HL-60/S4 treated with phorbol 12-myristate 13-acetate at 8.2 ng/mL for 4 days and 3 days (cell line): ENCODE measurements around the gene ALAS1.

Source experiments
- in situ Hi-C: fragments of 300-500 bp; cut with MboI; formaldehyde crosslinking; loops from 2 replicates; pipeline ENCODE4 v1.15.0; 2022; ENCODE audit warnings: low sequenced_read_pairs

Gene ALAS1

DNA sequence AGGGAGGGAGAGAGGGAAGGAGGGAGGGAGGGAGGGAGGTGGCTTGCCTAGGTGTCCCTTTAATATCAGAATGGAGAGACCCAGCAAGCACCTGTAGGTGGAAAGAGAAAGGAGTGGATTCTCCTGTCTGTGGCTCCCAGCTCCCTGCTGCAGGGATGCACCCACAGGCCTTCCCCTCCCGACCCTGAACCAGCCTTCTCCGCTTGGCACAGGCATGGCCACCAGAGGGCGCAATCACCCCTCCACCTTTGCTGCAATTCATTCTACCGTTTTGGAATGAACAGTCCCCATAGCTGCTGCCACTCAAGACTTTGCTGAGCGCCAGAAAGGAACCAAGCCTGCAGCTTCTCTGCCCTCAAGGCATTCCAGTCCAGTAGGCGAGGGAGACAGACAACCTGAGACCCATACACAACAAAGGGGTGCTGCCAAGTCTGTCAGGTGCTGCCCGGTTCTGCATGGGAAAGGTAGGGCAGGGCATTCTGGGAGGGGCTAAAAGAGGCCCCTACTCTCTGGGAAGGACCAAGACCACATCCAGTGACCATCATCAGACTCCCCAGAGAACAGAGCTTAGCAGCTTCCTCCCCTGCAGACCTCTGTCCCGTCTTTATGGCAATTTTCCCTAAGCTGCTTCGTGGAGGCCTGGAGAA is 22.5 kb downstream of the ALAS1 start:
- in situ Hi-C loops = no loop called here

DNA sequence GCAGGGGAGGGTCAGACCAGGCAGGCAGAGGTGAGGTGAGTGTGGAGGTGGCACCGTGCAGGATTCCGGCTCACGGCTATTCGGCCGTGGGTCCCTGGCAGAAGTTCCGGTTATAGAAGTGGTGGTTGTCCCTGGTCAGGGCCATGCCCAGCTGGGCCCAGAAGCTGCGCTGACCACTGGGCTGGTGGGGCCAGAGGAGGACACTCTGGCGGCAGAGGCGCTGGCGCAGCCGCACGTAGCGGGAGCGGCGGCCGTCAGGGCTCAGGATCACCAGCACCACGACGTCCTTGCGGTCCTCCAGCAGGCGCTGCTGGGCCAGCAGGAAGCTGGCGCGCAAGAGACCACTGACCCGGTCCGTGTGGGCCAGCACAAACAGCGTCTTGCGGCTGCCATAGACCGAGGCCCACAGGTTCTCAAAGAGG is 23.2 kb downstream of the ALAS1 start:
- in situ Hi-C loops = no loop called here

DNA sequence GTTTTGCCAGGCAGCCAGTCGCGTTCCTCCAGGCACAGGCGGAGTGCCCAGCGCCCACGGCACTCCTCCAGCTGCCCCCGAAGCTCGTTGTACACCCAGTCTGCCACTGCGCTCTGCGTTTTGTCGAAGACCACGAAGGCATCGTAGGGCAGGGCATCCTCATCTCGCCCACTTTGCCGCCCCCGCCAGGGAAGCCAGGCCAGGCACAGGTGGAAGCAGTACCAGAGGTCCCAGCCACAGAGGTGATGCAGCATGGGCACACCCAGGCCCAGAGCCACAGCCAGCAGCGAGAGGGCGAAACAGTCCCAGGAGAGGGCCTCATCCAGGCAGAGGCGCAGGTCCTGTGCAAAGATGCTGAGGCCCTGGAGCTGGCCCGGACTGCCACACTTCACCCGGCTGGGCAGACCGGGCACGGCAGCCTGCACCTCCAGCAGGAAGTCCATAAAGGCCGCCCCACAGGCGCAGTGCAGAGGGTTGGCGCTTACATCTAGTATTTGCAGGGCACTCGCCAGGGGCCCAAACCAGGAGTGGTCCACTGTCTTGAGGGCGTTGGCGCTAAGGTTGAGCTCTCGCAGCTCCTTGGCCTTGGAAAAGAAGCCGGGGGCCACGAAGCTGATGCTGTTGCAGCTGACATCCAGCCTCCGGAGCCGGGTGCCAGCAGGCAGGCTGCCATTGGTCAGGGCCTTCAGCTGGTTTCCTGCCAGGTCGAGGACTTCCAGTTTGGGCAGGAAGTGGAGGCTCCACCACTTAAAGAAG is 23.8 kb downstream of the ALAS1 start:
- in situ Hi-C loops = no loop called here

DNA sequence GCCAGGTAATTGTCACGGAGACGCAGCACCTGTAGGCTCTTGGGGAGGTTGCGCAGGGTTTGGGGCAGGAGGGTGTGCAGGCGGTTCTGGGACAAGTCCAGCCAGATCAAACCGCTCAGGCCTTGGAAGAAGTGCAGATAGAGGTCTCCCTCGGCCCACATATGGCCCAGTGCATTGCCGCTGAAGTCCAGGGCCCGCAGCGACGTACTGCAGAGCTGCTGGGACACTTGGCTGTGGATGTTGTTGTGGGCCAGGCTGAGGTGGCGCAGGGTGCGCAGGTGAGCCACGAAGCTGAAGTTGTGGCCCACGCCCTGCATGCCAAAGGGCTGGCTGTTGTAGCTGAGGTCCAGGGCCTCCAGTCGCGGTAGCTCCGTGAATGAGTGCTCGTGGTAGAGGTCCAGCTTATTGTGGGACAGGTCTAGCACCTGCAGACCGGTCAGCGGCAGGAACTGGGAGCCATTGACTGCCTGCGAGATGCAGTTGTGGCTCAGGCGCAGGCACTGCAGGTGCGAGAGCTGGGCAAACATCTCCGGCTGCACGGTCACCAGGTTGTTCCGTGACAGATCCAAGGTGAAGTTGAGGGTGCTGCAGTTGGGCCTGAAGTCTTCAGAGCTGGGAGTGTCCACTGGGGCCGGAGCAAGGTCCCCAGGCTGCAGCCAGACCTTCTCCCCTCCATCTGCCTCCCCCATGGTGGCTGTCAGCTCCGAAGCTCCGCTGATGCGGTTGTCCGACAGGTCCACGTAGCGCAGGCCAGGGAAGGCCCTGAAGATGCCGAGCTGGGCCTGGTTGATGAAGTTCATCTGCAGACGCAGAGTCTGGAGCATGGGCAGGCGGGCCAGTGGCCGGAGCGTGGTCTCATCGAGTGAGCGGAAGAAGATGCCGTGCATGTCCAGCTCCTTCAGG is 24.6 kb downstream of the ALAS1 start:
- in situ Hi-C loops = no loop called here

DNA sequence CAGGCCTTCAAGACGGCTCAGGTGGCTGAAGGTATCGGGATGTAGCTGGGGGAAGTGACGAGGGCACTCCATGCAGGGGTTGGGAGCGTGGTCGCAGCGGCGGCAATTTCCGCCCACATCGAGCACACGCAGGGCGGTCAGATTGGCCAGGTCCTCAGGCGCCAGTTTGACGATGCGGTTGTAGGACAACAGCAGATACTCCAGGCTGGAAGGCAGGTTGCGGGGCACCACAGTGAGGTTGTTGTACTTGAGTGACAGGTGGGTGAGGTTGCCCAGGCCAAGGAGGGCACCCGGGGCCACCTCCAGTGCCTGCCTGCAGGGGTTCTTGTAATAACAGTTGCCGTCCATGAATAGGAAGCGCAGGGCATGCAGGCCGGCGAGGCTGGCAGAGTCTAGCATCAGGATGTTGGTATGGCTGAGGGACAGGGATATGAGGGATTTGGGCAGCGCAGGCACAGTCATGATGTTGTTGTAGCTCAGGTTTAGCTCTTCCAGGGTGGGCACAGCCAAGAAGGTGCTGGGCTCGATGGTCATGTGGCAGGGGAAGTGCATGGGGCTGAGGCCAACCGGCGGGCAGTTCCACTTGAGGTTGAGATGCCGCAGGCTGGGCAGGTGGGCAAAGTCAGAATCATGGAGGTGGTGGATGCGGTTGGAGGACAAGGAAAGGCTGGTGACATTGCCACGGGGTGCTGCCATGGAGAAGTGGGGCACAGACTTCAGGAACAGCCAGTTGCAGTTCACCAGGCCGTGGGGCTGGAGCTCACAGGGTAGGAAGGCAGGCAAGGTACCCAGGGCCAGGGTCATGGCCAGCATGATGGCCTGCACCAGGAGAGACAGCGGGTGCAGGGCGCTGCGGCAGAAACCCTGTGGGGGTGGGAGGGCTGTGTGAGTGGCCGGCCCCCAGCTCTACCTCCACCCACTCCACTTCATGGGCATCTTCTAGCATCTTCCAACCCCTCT is 25.8 kb downstream of the ALAS1 start:
- in situ Hi-C loops = no loop called here

DNA sequence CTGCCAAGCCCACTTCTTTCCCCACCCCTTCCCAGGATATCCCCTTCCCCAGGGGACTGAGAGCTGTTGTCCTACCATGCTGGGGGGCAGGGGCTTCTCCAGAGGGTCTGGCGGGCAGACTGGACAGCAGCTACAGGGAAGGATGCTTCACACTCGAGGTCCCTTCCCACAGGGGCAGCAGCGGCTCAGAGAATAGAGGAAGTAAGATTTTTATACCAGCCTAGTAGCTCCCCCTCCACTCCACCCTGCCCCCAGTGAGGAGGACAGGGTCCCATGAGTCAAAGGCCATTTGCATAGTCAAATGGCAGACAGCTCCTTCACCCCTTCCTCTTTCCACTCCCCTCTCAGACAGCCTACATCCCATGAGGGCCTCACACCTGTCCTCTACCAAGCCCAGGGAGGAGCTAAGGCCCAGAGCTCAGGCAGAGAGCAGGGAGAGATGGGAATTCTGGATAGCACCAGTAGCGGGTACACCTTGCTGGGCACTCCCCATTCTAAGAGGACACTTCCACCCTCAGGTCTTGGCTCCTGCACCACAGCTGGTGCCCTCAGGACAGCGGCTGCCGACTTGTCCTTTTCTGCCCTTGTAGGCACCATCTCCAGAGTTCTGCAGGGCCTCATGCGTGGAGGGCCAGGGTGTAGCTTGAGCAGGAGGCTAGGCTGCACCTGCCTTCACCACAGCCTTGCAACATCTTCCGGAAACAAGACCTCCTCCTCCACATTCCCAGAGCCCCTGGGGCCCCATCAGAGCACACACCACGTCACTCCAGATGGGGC is 27.7 kb downstream of the ALAS1 start, which contains the start of gene TLR9:
TLR9 (minus strand) TSS at position 194 of the 777 bp plus-strand sequence; CDS start at position 78, 116 bp downstream.
- in situ Hi-C loops = no loop called here

DNA sequence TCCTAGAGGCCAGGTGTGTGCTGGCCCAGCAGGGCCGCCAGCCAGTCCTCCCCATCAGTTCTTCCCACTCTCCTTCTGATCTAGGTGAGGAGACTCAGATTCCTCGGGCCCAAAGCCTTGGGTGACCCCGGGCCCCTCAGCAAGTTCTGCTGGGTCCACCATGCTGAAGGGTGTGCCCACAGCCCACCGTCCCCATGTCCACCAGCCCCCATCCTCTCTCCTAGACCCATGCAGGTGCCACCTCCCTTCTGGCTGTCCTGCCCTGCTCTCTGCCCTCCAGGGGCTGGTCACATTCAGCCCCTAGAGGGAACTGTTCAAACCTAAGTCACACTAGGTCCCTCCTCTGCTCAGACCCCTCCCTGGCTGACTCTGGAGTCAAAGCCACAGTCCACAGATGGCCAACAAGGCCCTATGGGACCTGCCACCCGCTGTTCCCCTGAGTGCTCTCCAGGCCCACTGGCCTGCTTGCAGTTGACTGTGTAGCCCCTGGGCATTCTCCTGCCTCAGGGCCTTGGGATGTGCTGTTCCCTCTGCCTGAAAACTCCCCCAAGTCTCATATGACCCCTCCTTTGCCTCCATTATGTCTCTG is 28.4 kb downstream of the ALAS1 start:
- in situ Hi-C loops = no loop called here

DNA sequence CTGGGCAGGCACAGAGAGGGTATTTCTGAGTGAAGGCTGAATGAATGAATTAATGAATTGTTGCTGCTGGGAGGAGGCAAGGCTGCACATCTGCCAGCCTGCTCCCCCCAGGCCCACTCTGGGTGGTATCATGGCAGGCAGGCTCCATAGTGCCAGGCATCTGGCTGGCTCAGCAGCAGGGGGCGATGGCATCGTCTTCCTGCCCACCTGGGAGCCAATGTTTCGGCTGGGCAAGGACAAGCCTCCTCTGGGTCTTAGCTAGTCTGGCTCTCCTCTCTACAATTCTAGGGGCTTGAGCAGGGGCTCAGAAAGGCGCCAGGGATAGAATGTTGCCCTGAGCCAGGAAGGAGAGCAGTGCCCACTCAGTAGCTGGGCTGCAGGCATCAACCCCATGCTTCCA is 29.2 kb downstream of the ALAS1 start:
- in situ Hi-C loops = no loop called here

DNA sequence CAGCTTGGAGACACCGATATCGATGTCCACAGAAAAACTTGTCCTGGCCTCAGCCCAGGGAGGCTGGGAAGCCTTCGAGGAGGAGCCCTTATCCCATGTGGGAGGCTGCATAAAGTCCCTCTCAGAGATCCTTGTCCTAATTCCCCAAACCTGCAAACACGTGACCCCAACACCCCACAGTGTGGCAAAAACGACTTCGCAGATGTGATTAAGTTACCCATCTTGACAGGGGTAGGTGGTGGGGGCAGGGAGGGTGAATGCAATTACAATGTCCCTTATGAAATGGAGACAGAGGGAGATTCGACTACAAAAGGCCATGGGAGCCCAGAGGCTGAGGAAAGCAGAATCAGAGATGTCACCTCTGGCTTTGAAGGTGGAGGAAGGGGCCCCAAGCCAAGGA is 29.8 kb downstream of the ALAS1 start:
- in situ Hi-C loops = no loop called here

DNA sequence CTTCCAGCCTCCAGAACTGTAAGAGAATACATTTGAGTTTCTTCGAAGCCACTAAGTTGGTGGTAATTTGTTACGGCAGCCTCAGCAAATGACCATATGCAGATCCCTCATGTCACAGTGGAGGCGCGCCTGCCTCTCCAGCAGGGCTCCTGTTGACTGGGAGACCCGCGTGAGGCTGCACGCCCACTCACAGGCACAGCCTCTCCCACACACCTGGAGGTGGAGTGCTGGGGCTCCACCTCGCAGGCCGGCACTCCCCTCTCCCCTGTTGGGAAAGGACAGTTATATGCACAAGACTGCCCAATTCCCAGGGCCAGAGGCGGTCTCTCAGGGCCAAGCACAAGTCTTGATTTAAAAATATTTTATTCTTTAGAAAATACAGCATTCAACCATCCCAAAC is 30.3 kb downstream of the ALAS1 start:
- in situ Hi-C loops = no loop called here

DNA sequence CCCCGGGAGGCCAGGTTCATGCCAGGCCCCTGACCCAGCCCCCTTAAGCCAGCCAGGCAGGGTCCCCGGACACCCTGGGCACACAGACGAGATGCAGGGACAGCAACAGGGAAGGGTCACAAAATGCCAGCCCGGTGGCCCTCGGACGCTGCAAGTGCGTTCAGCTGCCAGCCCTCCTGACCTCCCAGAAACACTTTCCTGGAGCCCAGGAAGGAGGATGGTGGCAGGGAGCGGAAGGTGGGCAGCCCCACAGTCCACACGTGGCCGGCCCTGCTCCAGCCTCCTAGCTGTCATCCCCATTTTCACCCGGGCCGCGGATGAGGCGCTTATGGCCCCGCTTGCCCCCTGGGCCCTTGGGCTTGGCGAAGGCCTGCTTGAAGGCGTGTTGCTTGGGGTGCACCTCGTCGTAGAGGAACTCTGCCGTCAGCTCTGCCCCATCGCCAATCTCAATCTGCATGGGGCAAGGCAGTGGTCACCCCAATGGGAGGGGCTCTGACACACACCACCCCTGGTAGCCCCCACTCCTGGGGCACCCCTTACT is 30.9 kb downstream of the ALAS1 start:
- in situ Hi-C loops = no loop called here

DNA sequence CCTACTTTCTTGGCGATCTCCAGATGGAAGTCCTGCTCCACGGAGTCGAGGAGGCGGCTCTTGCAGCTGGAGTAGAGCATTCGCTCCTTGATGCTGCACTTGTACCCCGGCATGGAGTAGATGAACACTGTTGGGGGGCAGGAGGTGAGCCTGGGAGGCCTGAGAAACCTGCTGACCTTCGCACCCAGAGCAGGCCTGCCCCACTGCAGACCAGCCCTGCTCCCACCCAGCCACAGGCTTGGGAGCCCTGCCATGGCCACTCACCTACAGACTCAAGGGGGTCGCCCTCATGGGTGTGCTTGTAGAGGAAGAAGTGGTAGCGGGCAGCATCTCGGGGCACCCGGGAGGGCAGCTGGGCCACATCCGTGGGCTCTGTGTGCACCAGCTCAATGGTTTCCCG is 31.7 kb downstream of the ALAS1 start:
- in situ Hi-C loops = loop anchor here (10.0 kb wide), 1 partner anchor 115 kb away; no protein-coding TSS in a partner anchor

DNA sequence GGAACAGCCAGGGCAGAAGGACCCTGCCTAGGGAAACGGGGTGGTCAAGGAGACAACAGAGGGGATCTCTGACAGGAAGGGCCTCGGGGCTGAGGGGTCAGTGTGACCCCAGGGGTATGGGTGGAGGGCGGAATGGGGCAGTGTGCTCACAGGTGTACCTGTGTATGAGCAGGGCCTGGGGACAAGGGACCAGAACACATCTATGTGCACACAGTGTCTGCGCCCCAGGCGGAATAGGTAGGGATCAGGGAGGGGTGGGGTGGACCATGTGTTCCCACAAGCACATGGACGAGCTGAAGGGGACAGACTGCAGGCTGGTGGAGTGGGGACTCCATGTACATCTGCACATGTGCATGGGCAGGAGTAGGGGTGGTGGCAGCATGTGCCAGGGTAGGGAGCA is 32.5 kb downstream of the ALAS1 start:
- in situ Hi-C loops = loop anchor here (10.0 kb wide), 1 partner anchor 114 kb away; no protein-coding TSS in a partner anchor

DNA sequence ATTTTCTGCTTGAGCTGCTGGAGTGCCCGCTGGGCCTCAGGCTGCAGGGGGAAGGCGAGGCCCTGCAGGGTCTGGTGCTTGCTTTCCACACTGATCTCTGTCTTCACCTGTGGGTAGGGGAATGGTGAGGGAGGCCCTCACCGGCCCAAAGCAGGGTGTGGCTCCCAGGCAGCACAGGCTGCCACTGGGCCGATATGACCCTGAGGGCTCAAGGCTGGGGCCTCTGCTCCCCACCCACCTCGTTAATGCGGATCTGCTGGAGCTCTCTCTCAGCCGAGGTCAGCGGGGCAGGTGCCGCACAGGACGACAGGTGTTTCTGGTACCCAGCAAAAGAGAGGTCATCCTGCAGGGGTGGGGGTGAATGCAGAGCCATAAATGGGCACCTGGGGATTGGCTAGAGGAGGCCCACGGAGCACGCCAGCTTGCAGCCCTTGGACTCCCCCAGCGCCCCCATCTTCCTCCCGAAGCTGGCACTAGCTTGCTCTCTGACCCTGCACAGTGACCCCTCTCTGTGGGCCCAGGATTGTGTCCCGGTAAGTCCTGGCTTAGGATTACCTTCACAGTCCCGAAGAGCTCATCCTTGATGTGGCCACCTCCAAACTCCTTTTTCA is 33.0 kb downstream of the ALAS1 start:
- in situ Hi-C loops = loop anchor here (10.0 kb wide), 1 partner anchor 114 kb away; no protein-coding TSS in a partner anchor

DNA sequence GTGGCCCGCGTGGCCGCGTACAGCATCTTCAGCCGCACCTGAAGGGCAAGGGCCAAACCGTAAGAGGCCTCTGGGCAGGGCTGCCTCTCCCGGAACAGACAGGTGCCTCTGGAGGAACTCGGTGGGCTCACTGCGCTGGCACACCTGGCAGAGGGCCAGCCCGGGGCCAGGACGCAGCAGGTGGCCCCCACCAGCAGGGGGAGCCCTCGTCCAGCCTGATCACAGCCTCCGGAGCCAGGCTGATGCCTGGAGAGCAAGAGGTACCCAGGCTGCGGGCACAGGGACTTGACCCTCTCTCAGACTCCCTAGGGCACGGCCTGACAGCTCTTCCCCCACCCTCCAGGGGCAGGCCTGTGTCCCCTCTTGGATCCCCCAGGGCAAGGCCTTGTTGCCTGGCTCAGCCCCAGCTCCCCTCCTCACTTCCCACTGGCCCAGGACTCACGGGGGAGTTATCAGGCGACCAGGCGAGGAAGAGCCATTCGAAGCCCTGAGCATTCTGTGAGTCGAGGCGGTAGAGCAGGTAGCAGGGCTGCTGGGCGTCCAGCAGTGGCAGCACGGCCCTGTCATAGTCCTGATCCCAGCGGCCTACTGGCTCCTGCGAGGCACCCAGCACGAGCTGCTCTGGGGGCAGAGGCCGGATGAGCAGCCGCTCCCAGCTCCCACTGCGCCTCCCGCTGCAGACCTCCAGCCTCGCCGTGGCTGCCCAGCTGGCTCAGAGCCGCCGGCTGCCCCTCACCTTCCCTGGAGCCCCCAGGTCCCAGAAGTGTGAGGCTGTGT is 33.7 kb downstream of the ALAS1 start:
- in situ Hi-C loops = loop anchor here (10.0 kb wide), 1 partner anchor 113 kb away; no protein-coding TSS in a partner anchor

DNA sequence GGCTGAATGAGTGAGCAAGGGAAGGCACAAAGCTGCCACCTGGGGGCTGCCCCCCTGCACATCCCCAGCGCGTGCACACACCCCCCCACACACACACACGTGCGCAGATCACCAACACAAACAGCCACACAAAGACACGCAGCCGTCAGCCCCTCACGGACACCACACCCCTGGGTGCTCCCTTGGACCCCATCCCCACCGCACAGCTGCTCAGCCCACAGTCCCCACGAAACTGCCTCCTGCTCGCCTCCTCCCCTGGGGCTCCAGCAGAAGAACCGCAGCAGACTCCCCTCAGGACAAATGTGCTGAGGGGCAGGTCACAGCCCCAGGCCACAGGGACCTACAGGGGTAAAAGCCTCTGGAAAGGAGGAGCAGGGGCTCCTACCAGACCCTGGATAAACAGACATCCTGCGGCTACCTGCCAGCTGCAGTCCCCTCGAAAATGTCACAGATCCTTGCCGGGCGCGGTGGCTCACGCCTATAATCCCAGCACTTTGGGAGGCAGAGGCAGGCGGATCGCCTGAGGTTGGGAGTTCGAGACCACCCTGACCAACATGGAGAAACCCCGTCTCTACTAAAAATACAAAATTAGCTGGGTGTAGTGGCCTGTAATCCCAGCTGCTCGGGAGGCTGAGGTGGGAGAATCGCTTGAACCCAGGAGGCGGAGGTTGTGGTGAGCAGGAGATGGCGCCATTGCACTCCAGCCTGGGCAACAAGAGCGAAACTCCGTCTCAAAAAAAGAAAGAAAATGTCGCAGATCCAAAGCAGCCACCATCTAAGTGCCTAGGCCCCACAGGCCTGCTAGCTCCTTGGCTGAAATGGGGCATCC is 34.5 kb downstream of the ALAS1 start:
- in situ Hi-C loops = loop anchor here (10.0 kb wide), 1 partner anchor 112 kb away; no protein-coding TSS in a partner anchor
